ENCODE measurements around the gene TMCO2. TPM values are rescaled to one million over a fixed set of nuclear protein-coding genes. Genes with fewer than 3 reads are reported as not detected.

The TMCO2 gene
- total RNA-seq, 1 donor from 2014 or later, result not detected

DNA sequence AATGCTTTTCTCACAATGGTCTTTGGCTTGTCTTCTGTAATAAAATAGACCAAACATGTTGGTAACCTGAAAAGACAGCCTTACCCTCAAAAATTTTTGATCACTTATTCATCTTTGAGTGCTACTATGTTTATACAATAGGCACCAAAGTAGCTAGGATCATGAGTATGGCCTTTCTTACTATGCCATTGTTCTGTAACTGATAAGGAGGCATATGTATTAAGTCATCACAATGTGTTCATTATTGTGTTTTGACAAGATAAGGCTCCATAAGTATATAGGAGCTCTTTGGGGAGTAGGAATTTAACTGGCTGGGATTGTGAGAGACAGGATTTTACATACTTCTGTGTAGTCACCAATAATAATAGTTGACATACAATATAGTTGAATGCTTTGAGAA lies 675 bp downstream of the TMCO2 start:
- DNase-seq (ENCODE audit: low spot score in 2 of 2), result no peak
- H3K27ac ChIP-seq, result no peak overlapping the region
- intact Hi-C loops (cut with DNase I), result no loop called here
- peaks cover 0 to 6% of the 10 kb centered on the region in 2 donors for H3K4me1 ChIP-seq
- no peaks in the 10 kb centered on the region for H3K9me3 ChIP-seq
- H3K36me3 ChIP-seq, result no peaks in the 10 kb centered on the region
- H3K27me3 ChIP-seq, result no peaks in the 10 kb centered on the region
- TF ChIP-seq, protein P1, sequence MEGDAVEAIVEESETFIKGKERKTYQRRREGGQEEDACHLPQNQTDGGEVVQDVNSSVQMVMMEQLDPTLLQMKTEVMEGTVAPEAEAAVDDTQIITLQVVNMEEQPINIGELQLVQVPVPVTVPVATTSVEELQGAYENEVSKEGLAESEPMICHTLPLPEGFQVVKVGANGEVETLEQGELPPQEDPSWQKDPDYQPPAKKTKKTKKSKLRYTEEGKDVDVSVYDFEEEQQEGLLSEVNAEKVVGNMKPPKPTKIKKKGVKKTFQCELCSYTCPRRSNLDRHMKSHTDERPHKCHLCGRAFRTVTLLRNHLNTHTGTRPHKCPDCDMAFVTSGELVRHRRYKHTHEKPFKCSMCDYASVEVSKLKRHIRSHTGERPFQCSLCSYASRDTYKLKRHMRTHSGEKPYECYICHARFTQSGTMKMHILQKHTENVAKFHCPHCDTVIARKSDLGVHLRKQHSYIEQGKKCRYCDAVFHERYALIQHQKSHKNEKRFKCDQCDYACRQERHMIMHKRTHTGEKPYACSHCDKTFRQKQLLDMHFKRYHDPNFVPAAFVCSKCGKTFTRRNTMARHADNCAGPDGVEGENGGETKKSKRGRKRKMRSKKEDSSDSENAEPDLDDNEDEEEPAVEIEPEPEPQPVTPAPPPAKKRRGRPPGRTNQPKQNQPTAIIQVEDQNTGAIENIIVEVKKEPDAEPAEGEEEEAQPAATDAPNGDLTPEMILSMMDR (IDR thresholded peaks at IDR 0.05), result no peak
- no peak overlapping the region for H3K4me3 ChIP-seq

DNA sequence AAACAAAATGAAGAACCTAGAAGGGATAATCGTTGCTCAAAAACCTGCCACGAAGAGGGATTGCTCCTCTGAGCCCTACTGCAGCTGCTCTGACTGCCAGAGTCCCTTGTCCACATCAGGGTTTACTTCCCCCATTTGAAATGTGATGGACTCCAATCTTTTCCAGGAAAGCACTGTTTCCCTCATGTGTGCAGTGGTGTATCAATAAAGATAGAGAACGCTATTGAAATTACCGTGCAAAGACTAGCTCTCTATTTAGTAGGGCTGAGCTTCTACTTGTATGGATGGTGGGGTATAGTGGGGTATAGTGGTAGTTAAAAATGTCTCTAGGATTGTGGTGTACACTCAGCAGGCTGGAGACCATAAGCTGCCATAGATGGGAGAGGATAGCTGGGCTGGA lies 3.7 kb downstream of the TMCO2 start:
- no peak overlapping the region for H3K27ac ChIP-seq
- H3K9me3 ChIP-seq, result no peaks in the 10 kb centered on the region
- no peak overlapping the region for H3K4me3 ChIP-seq
- intact Hi-C loops (cut with DNase I), result no loop called here
- no peaks in the 10 kb centered on the region for H3K27me3 ChIP-seq
- H3K36me3 ChIP-seq, result no peaks in the 10 kb centered on the region
- TF ChIP-seq, protein P1 (IDR thresholded peaks at IDR 0.05), result no peak
- peaks cover 0 to 5% of the 10 kb centered on the region in 2 donors for H3K4me1 ChIP-seq
- DNase-seq (ENCODE audit: low spot score in 2 of 2), result no peak

DNA sequence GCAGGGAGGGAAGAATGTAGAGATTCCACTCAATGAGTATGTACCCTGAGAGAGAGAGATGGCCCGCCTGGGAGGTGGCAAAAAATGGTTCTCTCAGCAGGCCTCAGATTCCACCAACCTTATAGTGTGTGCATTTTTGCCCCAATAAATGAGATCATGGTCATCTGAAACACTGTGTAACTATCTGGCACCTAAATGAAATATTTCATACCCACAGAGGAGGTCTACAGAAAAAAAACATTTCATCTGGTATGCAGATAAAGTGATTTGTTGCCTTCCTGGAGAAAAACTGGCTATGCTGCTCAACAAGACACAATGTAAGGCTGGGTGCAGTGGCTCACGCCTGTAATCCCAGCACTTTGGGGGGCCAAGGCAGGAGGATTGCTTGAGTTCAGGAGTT lies 4.9 kb downstream of the TMCO2 start:
- Histone ChIP-seq H3K9me3 (no peaks in the 10 kb centered on the region), H3K27me3 (no peaks in the 10 kb centered on the region), H3K4me1 (peaks cover 0 to 9% of the 10 kb centered on the region in 2 donors), H3K36me3 (no peaks in the 10 kb centered on the region), H3K4me3 (no peak overlapping the region), H3K27ac (no peak overlapping the region)
- TF ChIP-seq, protein P1 (IDR thresholded peaks at IDR 0.05), result no peak
- DNase-seq (ENCODE audit: low spot score in 2 of 2), result no peak
- intact Hi-C loops (cut with DNase I), result no loop called here

DNA sequence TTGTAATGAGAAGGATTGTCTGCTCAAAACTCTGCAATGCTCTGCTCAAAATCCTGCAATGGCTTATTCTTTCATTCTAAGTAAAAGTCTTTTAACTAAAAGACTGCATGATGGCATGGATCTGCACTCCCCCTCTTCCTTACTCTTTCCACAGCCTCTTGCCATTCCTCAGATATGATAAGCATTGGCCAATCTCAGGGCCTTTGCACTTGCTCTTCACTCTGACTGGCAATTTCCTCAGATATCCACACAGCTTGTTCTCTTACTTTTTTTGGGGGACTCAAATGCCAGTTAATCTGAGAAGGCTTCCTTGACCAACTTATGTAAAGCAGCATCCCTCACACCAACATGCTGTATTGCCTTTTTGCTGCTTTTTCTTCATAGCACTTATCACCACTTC lies 7.5 kb downstream of the TMCO2 start:
- Histone ChIP-seq H3K9me3 (no peaks in the 10 kb centered on the region), H3K27me3 (no peaks in the 10 kb centered on the region), H3K36me3 (no peaks in the 10 kb centered on the region), H3K4me3 (no peak overlapping the region), H3K4me1 (peaks cover 3 to 19% of the 10 kb centered on the region in 2 donors), H3K27ac (no peak overlapping the region)
- no peak for DNase-seq (ENCODE audit: low spot score in 2 of 2)
- TF ChIP-seq, protein P1 (IDR thresholded peaks at IDR 0.05), result no peak
- intact Hi-C loops (cut with DNase I), result no loop called here

DNA sequence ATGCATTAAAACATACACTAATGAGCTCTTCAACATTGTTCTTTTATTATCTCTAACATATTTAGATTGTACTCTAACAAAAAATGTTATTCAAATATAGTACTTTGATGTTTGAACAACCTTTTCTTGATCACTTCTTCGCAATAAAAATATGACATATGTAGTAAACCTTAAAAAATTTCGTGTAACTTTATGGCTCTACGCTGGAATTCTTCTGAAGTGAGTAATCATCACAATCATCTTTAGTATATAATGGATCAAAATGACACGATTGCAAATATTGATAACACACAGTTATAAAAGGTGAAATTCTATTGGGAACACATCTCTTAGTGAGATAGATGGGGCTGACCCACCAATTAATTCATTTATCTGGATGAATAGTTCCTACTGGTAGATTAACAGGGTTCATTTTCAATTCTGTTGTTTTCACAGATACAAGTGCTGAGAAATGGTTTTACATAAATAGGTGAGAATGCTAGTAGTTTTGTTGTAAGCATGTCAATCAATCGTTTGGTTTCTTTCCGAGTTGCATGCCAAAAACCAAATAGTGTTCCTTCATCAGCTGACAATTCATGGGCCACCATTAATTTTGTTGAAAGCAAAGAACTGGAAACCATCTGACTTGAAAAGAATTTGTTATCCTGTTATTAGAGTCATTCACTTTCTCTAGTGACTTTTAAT lies 8.8 kb downstream of the TMCO2 start:
- DNase-seq (ENCODE audit: low spot score in 2 of 2), result no peak
- H3K36me3 ChIP-seq, result peaks cover 6 to 11% of the 10 kb centered on the region in 2 donors
- TF ChIP-seq, protein P1 (IDR thresholded peaks at IDR 0.05), result no peak
- H3K27me3 ChIP-seq, result no peaks in the 10 kb centered on the region
- peak overlapping the region; percentile 90 to 98 for H3K27ac ChIP-seq
- H3K4me1 ChIP-seq, result peaks cover 4 to 26% of the 10 kb centered on the region in 2 donors
- peak overlapping the region; percentile 84 for H3K4me3 ChIP-seq
- no peaks in the 10 kb centered on the region for H3K9me3 ChIP-seq
- intact Hi-C loops (cut with DNase I), result loop anchor here (1.0 to 2.0 kb wide), 2 partner anchors 58 to 95 kb away; partner anchors contain the start of gene RLF
